ENCODE data around the gene UBAC2. TPM values are rescaled to one million over a fixed set of nuclear protein-coding genes. Genes with fewer than 3 reads are reported as not detected.

UBAC2 gene
- total RNA-seq, 1 donor from 2014 or later = 87.7 TPM

DNA sequence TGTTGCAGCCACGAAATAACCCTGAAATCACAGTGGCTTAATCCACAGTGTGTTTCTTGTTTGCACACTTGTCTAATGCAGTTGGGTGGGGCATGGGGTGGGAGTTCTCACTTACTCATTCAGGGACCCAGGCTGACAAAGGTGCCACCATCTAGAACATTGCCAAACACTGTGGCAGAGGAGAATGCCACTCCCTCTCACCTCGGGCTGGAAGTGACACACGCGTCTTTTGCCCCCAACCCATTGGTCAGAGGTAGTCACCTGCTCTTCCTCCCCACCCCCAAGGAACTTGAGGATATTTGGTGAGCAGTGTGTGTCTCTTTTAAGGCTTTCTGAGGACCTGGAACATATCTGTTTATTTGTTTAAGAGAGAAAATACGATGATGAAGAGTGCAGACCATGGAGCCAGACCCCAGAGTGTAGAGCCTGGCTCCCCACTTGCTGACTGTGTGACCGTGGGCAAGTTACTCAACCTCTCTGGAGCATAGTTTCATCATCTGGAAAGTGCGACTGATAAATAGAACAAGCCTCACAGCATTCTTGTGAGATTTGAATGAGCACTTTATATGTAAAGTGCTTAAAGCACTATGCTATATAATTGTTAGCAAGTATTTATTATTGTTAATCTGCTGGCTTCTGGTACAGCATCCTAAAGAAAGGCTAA is 89.2 kb downstream of the UBAC2 start:
- H3K79me2 ChIP-seq (ENCODE audit: low read depth) = no peaks in the 10 kb centered on the region
- Mint-ChIP-seq H3K9me3 (no peaks in the 10 kb centered on the region), H3K4me3 (no peak overlapping the region), H3K4me1 (no peaks in the 10 kb centered on the region), H3K27ac (no peak overlapping the region), H3K27me3 (ENCODE audit: insufficient read depth, low read depth) (peaks cover 2% of the 10 kb centered on the region), H3K36me3 (peaks cover 2% of the 10 kb centered on the region)
- TF ChIP-seq EZH2 (IDR thresholded peaks at IDR 0.05) = no peak
- TF ChIP-seq EZH2phosphoT487 (IDR thresholded peaks at IDR 0.05) = no peak
- TF ChIP-seq, protein P1, sequence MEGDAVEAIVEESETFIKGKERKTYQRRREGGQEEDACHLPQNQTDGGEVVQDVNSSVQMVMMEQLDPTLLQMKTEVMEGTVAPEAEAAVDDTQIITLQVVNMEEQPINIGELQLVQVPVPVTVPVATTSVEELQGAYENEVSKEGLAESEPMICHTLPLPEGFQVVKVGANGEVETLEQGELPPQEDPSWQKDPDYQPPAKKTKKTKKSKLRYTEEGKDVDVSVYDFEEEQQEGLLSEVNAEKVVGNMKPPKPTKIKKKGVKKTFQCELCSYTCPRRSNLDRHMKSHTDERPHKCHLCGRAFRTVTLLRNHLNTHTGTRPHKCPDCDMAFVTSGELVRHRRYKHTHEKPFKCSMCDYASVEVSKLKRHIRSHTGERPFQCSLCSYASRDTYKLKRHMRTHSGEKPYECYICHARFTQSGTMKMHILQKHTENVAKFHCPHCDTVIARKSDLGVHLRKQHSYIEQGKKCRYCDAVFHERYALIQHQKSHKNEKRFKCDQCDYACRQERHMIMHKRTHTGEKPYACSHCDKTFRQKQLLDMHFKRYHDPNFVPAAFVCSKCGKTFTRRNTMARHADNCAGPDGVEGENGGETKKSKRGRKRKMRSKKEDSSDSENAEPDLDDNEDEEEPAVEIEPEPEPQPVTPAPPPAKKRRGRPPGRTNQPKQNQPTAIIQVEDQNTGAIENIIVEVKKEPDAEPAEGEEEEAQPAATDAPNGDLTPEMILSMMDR (IDR thresholded peaks at IDR 0.05) = no peak
- H3F3A ChIP-seq (ENCODE audit: low read depth) = no peaks in the 10 kb centered on the region
- DNase-seq (ENCODE audit: low spot score) = no peak
- H3K9ac ChIP-seq = no peak overlapping the region
- H2AFZ ChIP-seq (replicated peaks) = no peak overlapping the region
- peaks cover 9% of the 10 kb centered on the region for H4K20me1 ChIP-seq (ENCODE audit: low read depth)
- no peak overlapping the region for H3K27ac ChIP-seq
- no peak overlapping the region for H3K4me2 ChIP-seq
- no peaks in the 10 kb centered on the region for H3K36me3 ChIP-seq
- no peaks in the 10 kb centered on the region for H3K27me3 ChIP-seq
- H3K4me3 ChIP-seq = no peak overlapping the region
- H3K9me3 ChIP-seq (ENCODE audit: low read depth) = no peaks in the 10 kb centered on the region
- H3K4me1 ChIP-seq = no peaks in the 10 kb centered on the region

DNA sequence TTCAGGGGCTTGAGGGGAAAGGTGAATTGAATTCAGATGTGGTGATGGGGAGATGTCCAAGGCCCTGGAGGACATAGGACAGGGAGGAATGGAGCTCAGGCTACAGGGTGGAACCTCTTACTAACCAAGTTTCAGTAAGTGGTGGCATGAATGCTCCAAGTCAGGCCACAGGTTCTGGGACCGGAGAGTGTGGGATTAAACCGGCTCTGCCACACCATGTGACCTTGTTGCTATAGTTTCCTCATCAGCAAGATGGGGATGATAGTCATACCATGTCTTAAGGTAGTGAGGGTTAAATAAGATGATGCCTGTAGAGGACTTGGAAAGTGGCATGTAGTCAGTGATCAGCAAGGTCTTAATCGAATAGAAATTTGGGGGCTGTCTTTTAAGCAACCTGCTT is 90.2 kb downstream of the UBAC2 start:
- Mint-ChIP-seq H3K4me3 (no peak overlapping the region), H3K9me3 (no peaks in the 10 kb centered on the region), H3K4me1 (no peaks in the 10 kb centered on the region), H3K27ac (peak overlapping the region; percentile 64), H3K36me3 (peaks cover 2% of the 10 kb centered on the region), H3K27me3 (ENCODE audit: insufficient read depth, low read depth) (peaks cover 2% of the 10 kb centered on the region)
- H3K79me2 ChIP-seq (ENCODE audit: low read depth) = no peaks in the 10 kb centered on the region
- H3K36me3 ChIP-seq = no peaks in the 10 kb centered on the region
- no peak overlapping the region for H3K9ac ChIP-seq
- H3K4me1 ChIP-seq = no peaks in the 10 kb centered on the region
- no peak overlapping the region for H2AFZ ChIP-seq (replicated peaks)
- H3K27ac ChIP-seq = no peak overlapping the region
- no peaks in the 10 kb centered on the region for H3K9me3 ChIP-seq (ENCODE audit: low read depth)
- H3F3A ChIP-seq (ENCODE audit: low read depth) = no peaks in the 10 kb centered on the region
- no peak overlapping the region for H3K4me2 ChIP-seq
- H4K20me1 ChIP-seq (ENCODE audit: low read depth) = peaks cover 2% of the 10 kb centered on the region
- H3K27me3 ChIP-seq = no peaks in the 10 kb centered on the region
- H3K4me3 ChIP-seq = no peak overlapping the region
- no peak for DNase-seq (ENCODE audit: low spot score)
- TF ChIP-seq, protein P1 (IDR thresholded peaks at IDR 0.05) = no peak
- no peak for TF ChIP-seq EZH2 (IDR thresholded peaks at IDR 0.05)
- TF ChIP-seq EZH2phosphoT487 (IDR thresholded peaks at IDR 0.05) = no peak

DNA sequence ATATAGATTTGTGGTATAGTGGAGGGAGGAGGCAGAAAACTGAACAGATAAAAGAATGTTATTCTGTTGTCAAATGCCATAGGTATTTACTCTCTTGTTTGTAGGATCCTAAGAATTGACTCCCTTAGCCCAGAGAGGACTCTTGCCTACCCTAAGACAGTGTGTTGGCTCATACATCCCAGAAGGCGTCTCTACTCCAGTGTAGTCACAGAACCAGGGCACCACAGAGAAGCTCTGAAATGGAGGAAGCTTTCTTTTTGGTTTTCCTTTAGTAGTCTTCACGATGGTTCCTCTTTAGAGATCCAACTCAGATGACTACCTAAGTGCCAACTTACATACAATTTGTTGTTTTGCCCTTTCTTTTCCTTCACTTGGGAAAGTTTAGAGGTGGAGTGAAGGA is 92.5 kb downstream of the UBAC2 start:
- H3K36me3 Mint-ChIP-seq = peaks cover 2% of the 10 kb centered on the region
- no peaks in the 10 kb centered on the region for H3F3A ChIP-seq (ENCODE audit: low read depth)
- no peak overlapping the region for H3K27ac Mint-ChIP-seq
- DNase-seq (ENCODE audit: low spot score) = no peak
- H2AFZ ChIP-seq (replicated peaks) = no peak overlapping the region
- no peak overlapping the region for H3K4me3 Mint-ChIP-seq
- H3K27me3 Mint-ChIP-seq (ENCODE audit: insufficient read depth, low read depth) = peaks cover 2% of the 10 kb centered on the region
- no peaks in the 10 kb centered on the region for H3K9me3 ChIP-seq (ENCODE audit: low read depth)
- TF ChIP-seq EZH2 (IDR thresholded peaks at IDR 0.05) (no peak), EZH2phosphoT487 (IDR thresholded peaks at IDR 0.05) (no peak)
- TF ChIP-seq, protein P1 (IDR thresholded peaks at IDR 0.05) = no peak
- H4K20me1 ChIP-seq (ENCODE audit: low read depth) = no peaks in the 10 kb centered on the region
- H3K79me2 ChIP-seq (ENCODE audit: low read depth) = no peaks in the 10 kb centered on the region
- H3K27me3 ChIP-seq = no peaks in the 10 kb centered on the region
- H3K4me2 ChIP-seq = no peak overlapping the region
- H3K9ac ChIP-seq = no peak overlapping the region
- no peak overlapping the region for H3K4me3 ChIP-seq
- no peak overlapping the region for H3K27ac ChIP-seq
- H3K9me3 Mint-ChIP-seq = no peaks in the 10 kb centered on the region
- H3K36me3 ChIP-seq = no peaks in the 10 kb centered on the region
- no peaks in the 10 kb centered on the region for H3K4me1 Mint-ChIP-seq
- no peaks in the 10 kb centered on the region for H3K4me1 ChIP-seq

All from neural progenitor cell (in vitro differentiated cells).